ENCODE results near the gene PLXDC2. TPM values are rescaled to one million over a fixed set of nuclear protein-coding genes. Genes with fewer than 3 reads are reported as not detected.
A peak's percentile ranks its signal among the peaks of the same experiment; 100 is the strongest.

The PLXDC2 gene
- total RNA-seq, 1 donor from 2014 or later = 79.2 TPM

GRCh38 chr10:20017961-20018360 is 201.7 kb downstream of the PLXDC2 start:
- H3K27me3 Mint-ChIP-seq = no peaks in the 10 kb centered on the region
- TF ChIP-seq, protein P1, sequence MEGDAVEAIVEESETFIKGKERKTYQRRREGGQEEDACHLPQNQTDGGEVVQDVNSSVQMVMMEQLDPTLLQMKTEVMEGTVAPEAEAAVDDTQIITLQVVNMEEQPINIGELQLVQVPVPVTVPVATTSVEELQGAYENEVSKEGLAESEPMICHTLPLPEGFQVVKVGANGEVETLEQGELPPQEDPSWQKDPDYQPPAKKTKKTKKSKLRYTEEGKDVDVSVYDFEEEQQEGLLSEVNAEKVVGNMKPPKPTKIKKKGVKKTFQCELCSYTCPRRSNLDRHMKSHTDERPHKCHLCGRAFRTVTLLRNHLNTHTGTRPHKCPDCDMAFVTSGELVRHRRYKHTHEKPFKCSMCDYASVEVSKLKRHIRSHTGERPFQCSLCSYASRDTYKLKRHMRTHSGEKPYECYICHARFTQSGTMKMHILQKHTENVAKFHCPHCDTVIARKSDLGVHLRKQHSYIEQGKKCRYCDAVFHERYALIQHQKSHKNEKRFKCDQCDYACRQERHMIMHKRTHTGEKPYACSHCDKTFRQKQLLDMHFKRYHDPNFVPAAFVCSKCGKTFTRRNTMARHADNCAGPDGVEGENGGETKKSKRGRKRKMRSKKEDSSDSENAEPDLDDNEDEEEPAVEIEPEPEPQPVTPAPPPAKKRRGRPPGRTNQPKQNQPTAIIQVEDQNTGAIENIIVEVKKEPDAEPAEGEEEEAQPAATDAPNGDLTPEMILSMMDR (conservative IDR thresholded peaks at IDR 0.05) = no peak
- H3K9me3 Mint-ChIP-seq = peaks cover 10% of the 10 kb centered on the region
- H3K4me1 Mint-ChIP-seq (ENCODE audit: unreplicated experiment) = no peaks in the 10 kb centered on the region
- H3K36me3 Mint-ChIP-seq = peaks cover 18% of the 10 kb centered on the region
- H3K27ac Mint-ChIP-seq = no peak overlapping the region
- H3K4me3 Mint-ChIP-seq = no peak overlapping the region
- DNase-seq (ENCODE audit: extremely low spot score, unreplicated experiment) = no peak

- TF ChIP-seq, protein P1 (conservative IDR thresholded peaks at IDR 0.05) = no peak
- H3K9me3 Mint-ChIP-seq = peaks cover 4% of the 10 kb centered on the region
- DNase-seq (ENCODE audit: extremely low spot score, unreplicated experiment) = no peak
- H3K27ac Mint-ChIP-seq = no peak overlapping the region
- peaks cover 10% of the 10 kb centered on the region for H3K36me3 Mint-ChIP-seq
- H3K4me3 Mint-ChIP-seq = no peak overlapping the region
- no peaks in the 10 kb centered on the region for H3K4me1 Mint-ChIP-seq (ENCODE audit: unreplicated experiment)
- no peaks in the 10 kb centered on the region for H3K27me3 Mint-ChIP-seq
These were observed 204.4 kb downstream of the PLXDC2 start for GRCh38 chr10:20020677-20021076.

DNA sequence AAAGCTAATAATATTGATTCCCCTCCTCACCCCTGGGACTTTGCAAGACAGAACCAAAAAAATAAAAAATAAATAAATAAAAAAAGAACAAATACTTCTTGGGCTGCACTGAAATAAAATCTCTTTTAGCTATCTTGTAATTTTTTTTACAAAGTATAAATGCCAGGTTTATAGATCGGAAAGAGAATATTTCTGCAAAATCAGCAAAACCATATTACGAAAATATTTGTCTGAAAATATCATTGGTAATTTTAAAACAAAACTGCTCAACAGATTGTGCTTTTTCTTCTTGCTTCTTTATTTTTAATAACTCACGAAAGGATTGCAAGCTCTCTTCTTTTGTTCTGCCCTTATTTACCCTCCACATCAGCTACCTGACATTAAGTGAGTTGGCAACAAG is 213.3 kb downstream of the PLXDC2 start:
- Mint-ChIP-seq H3K36me3 (peaks cover 9% of the 10 kb centered on the region), H3K4me1 (ENCODE audit: unreplicated experiment) (no peaks in the 10 kb centered on the region), H3K27me3 (no peaks in the 10 kb centered on the region), H3K27ac (no peak overlapping the region), H3K9me3 (no peaks in the 10 kb centered on the region), H3K4me3 (no peak overlapping the region)
- TF ChIP-seq, protein P1 (conservative IDR thresholded peaks at IDR 0.05) = no peak
- DNase-seq (ENCODE audit: extremely low spot score, unreplicated experiment) = no peak

GRCh38 chr10:20033476-20033875 is 217.2 kb downstream of the PLXDC2 start:
- H3K36me3 Mint-ChIP-seq = peaks cover 9% of the 10 kb centered on the region
- H3K4me3 Mint-ChIP-seq = no peak overlapping the region
- TF ChIP-seq, protein P1 (conservative IDR thresholded peaks at IDR 0.05) = no peak
- H3K4me1 Mint-ChIP-seq (ENCODE audit: unreplicated experiment) = no peaks in the 10 kb centered on the region
- H3K9me3 Mint-ChIP-seq = no peaks in the 10 kb centered on the region
- H3K27ac Mint-ChIP-seq = no peak overlapping the region
- DNase-seq (ENCODE audit: extremely low spot score, unreplicated experiment) = no peak
- H3K27me3 Mint-ChIP-seq = no peaks in the 10 kb centered on the region

DNA sequence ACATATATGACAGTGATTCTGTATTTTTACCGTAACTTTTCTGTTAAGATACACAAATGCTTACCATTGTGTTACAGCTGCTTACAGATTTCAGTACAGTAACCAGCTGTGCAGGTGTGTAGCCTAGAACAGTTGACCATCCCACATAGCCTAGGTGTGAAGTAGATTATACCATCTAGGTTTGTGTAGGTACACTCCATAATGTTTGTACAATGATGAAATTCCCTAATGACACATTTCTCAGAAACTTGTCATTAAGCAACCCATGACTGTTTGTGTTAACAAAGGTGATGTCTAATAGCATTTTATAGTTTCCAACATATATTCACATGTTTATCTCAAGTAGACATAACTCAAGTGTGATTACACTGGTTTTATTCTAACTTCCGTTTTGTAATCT is 218.5 kb downstream of the PLXDC2 start:
- peak overlapping the region; percentile 34 for H3K27ac Mint-ChIP-seq
- no peaks in the 10 kb centered on the region for H3K9me3 Mint-ChIP-seq
- DNase-seq (ENCODE audit: extremely low spot score, unreplicated experiment) = no peak
- no peaks in the 10 kb centered on the region for H3K4me1 Mint-ChIP-seq (ENCODE audit: unreplicated experiment)
- H3K36me3 Mint-ChIP-seq = peaks cover 9% of the 10 kb centered on the region
- TF ChIP-seq, protein P1 (conservative IDR thresholded peaks at IDR 0.05) = no peak
- no peaks in the 10 kb centered on the region for H3K27me3 Mint-ChIP-seq
- H3K4me3 Mint-ChIP-seq = no peak overlapping the region

DNA sequence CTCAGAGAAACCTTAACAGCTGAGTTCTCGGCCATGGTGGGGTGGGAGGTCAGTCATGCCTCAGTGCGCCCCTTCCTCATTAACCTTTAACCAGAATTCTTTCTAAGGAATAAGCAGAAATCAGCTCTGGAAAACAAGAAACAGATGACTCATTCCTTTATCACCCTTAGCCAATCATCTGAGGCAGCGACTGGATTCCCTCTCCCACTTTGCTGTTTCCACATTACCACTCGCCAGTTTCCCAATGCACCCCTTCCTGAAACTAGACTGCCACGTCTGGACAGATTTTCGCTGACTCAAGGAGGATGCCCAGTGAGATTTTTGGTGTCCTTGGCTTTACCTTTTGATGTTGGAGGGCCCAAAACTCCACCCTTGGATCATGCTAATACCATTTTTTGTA is 223.8 kb downstream of the PLXDC2 start:
- peaks cover 11% of the 10 kb centered on the region for H3K36me3 Mint-ChIP-seq
- no peaks in the 10 kb centered on the region for H3K27me3 Mint-ChIP-seq
- no peak for DNase-seq (ENCODE audit: extremely low spot score, unreplicated experiment)
- TF ChIP-seq, protein P1 (conservative IDR thresholded peaks at IDR 0.05) = no peak
- no peaks in the 10 kb centered on the region for H3K4me1 Mint-ChIP-seq (ENCODE audit: unreplicated experiment)
- no peaks in the 10 kb centered on the region for H3K9me3 Mint-ChIP-seq
- H3K4me3 Mint-ChIP-seq = no peak overlapping the region
- no peak overlapping the region for H3K27ac Mint-ChIP-seq
